PFSK-1 (cell line): ENCODE data around the gene TUNAR.

Experiments used
- POLR2AphosphoS5 ChIP-seq: IDR thresholded peaks from 2 replicates; pipeline ENCODE4 v1.6.1; 2012; ENCODE audit warnings: low read depth, mild to moderate bottlenecking, control low read depth, low read length, moderate library complexity
- SIN3A ChIP-seq: IDR thresholded peaks from 2 replicates; pipeline ENCODE4 v1.6.1; 2012; ENCODE audit warnings: mild to moderate bottlenecking, low read length, moderate library complexity, borderline replicate concordance; ENCODE audit not compliant: insufficient read depth
- TF ChIP-seq, protein P1 (sequence below), 2 experiments: IDR thresholded peaks; 2 replicates each; pipeline versions ENCODE4 v1.6.1 to v1.8.0; 2011 to 2012; ENCODE audit warnings: low read depth in 2 of 2, low read length in 2 of 2, control low read depth in 1 of 2, inconsistent platforms in 1 of 2, mild to moderate bottlenecking in 1 of 2, moderate library complexity in 1 of 2; ENCODE audit not compliant: insufficient read depth in 1 of 2

GRCh38 chr14:95833429-95833828 is 43.2 kb upstream of the TUNAR start:
- TF ChIP-seq POLR2AphosphoS5 (no peak), SIN3A (no peak)
- TF ChIP-seq, protein P1, sequence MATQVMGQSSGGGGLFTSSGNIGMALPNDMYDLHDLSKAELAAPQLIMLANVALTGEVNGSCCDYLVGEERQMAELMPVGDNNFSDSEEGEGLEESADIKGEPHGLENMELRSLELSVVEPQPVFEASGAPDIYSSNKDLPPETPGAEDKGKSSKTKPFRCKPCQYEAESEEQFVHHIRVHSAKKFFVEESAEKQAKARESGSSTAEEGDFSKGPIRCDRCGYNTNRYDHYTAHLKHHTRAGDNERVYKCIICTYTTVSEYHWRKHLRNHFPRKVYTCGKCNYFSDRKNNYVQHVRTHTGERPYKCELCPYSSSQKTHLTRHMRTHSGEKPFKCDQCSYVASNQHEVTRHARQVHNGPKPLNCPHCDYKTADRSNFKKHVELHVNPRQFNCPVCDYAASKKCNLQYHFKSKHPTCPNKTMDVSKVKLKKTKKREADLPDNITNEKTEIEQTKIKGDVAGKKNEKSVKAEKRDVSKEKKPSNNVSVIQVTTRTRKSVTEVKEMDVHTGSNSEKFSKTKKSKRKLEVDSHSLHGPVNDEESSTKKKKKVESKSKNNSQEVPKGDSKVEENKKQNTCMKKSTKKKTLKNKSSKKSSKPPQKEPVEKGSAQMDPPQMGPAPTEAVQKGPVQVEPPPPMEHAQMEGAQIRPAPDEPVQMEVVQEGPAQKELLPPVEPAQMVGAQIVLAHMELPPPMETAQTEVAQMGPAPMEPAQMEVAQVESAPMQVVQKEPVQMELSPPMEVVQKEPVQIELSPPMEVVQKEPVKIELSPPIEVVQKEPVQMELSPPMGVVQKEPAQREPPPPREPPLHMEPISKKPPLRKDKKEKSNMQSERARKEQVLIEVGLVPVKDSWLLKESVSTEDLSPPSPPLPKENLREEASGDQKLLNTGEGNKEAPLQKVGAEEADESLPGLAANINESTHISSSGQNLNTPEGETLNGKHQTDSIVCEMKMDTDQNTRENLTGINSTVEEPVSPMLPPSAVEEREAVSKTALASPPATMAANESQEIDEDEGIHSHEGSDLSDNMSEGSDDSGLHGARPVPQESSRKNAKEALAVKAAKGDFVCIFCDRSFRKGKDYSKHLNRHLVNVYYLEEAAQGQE (IDR thresholded peaks at IDR 0.05; ENCODE audit: insufficient read depth in 1 of 2, low read depth in 2 of 2, low read length in 2 of 2), result no peak
